Kidney epithelial cell (primary cell): ENCODE results near the gene RACGAP1. TPM values are rescaled to one million over a fixed set of nuclear protein-coding genes. Genes with fewer than 3 reads are reported as not detected.

Source experiments
- DNase-seq: peaks from one replicate; pipeline ENCODE4 v3.0.0-alpha.2; 2010; ENCODE audit warnings: low read depth
- H3K27me3 ChIP-seq: 2 replicates; pipeline ENCODE4 v1.6.0; 2011; ENCODE audit warnings: low read length; ENCODE audit not compliant: control insufficient read depth, insufficient read depth
- H3K36me3 ChIP-seq: 2 replicates; pipeline ENCODE4 v1.5.1; 2011; ENCODE audit warnings: low read length; ENCODE audit not compliant: control insufficient read depth, insufficient read depth
- H3K4me3 ChIP-seq: 2 replicates; pipeline ENCODE4 v1.5.1; 2011; ENCODE audit warnings: low read depth, mild to moderate bottlenecking, control low read depth, low read length
- CTCF ChIP-seq: IDR thresholded peaks from 2 replicates; pipeline ENCODE4 v1.5.1; 2011; ENCODE audit warnings: mild to moderate bottlenecking, moderate library complexity, low read length, control low read depth, inconsistent platforms; ENCODE audit not compliant: insufficient read depth, poor library complexity, severe bottlenecking
- total RNA-seq: library from RNA; depleted of rRNA; stranded (reverse); fragments of >200 nt; gene quantifications from 2 replicates; pipeline ENCODE4 v1.2.3, GENCODE V29; 2015

The RACGAP1 gene
- total RNA-seq, 1 donor from 2014 or later: 12.1 TPM

GRCh38 chr12:49971141-49971540, 54.2 kb downstream of the RACGAP1 start:
- TF ChIP-seq CTCF: no peak
- Histone ChIP-seq H3K36me3 (no peaks in the 10 kb centered on the region), H3K4me3 (no peak overlapping the region), H3K27me3 (peaks cover 38% of the 10 kb centered on the region)
- no peak for DNase-seq

- DNase-seq: no peak
Measured at GRCh38 chr12:49970658-49971057, 54.6 kb downstream of the RACGAP1 start.

GRCh38 chr12:49969651-49970429, 55.5 kb downstream of the RACGAP1 start:
- H3K4me3 ChIP-seq: no peak overlapping the region
- no peak for DNase-seq
- H3K27me3 ChIP-seq: peaks cover 46% of the 10 kb centered on the region
- no peak for TF ChIP-seq CTCF
- no peaks in the 10 kb centered on the region for H3K36me3 ChIP-seq

More at GRCh38 chr12:49970658-49971057, 54.6 kb downstream of the RACGAP1 start:
- Histone ChIP-seq H3K4me3 (no peak overlapping the region), H3K27me3 (peaks cover 42% of the 10 kb centered on the region), H3K36me3 (no peaks in the 10 kb centered on the region)
- no peak for TF ChIP-seq CTCF

- no peak for TF ChIP-seq CTCF
- Histone ChIP-seq H3K36me3 (no peaks in the 10 kb centered on the region), H3K4me3 (no peak overlapping the region), H3K27me3 (peaks cover 53% of the 10 kb centered on the region)
- no peak for DNase-seq
Measured at GRCh38 chr12:49969027-49969426, 56.3 kb downstream of the RACGAP1 start.

GRCh38 chr12:49968471-49968870, 56.8 kb downstream of the RACGAP1 start:
- Histone ChIP-seq H3K27me3 (peaks cover 53% of the 10 kb centered on the region), H3K36me3 (no peaks in the 10 kb centered on the region), H3K4me3 (no peak overlapping the region)
- no peak for TF ChIP-seq CTCF
- DNase-seq: no peak
